A549 (cell line): ENCODE results near the gene CASK. TPM values are rescaled to one million over a fixed set of nuclear protein-coding genes. Genes with fewer than 3 reads are reported as not detected.

ENCODE experiments used
- ATAC-seq, 2 experiments: fragments of 200-7000 bp in 1 of 2; fragments of >200 bp in 1 of 2; cut with Nextera tagmentation in 1 of 2; cut with Tn5 transposase in 1 of 2; 3 replicates each; pipeline versions ENCODE4 v1.8.0 to v1.9.1; 2018 to 2020; ENCODE audit warnings: mild to moderate bottlenecking in 1 of 2, moderate library complexity in 1 of 2
- CTCF ChIA-PET: fragments of 300-600 bp; sonication (Branson Sonifier 250); formaldehyde crosslinking; extraction: SDS; loops from one replicate; lab custom pipeline; 2021; ENCODE audit warnings: antibody characterized with exemption, inconsistent platforms; lab: Yijun Ruan, JAX
- POLR2A ChIA-PET: fragments of 350-600 bp; formaldehyde crosslinking; extraction: SDS; loops from one replicate; lab custom pipeline; 2021; ENCODE audit warnings: antibody characterized with exemption, inconsistent platforms; lab: Yijun Ruan, JAX
- DNase-seq, 2 experiments: peaks; one replicate each; pipeline versions ENCODE4 v3.0.0 to v3.0.0-alpha.2; 2011 to 2016; ENCODE audit warnings: low read depth in 1 of 2, low spot score in 1 of 2
- FAIRE-seq: peaks from 2 replicates; lab custom pipeline; 2011; peaks lifted over from hg19 to GRCh38; lab: Jason Lieb, UNC
- H3K27ac ChIP-seq, 2 experiments: fragments of >200 bp; sonication (Bioruptor Twin); formaldehyde crosslinking; 3 replicates each; pipeline ENCODE4 v1.5.1; 2016 to 2017
- H3K4me1 ChIP-seq: fragments of >200 bp; sonication (Bioruptor Twin); formaldehyde crosslinking; 3 replicates; pipeline ENCODE4 v1.6.1; 2016
- H3K4me2 ChIP-seq: fragments of >200 bp; sonication (Bioruptor Twin); formaldehyde crosslinking; 3 replicates; pipeline ENCODE4 v1.6.1; 2016
- H3K4me3 ChIP-seq: fragments of >200 bp; sonication (Bioruptor Twin); formaldehyde crosslinking; 3 replicates; pipeline ENCODE4 v1.5.1; 2016
- H3K9me3 ChIP-seq: fragments of >200 bp; sonication (Bioruptor Twin); formaldehyde crosslinking; 3 replicates; pipeline ENCODE4 v1.6.1; 2016
- BHLHE40 ChIP-seq: IDR thresholded peaks from 2 replicates; pipeline ENCODE4 v1.6.1; 2012; ENCODE audit warnings: low read depth, low read length, inconsistent platforms
- CBX2 ChIP-seq: fragments of 200-600 bp; sonication (generic); IDR thresholded peaks from 2 replicates; pipeline ENCODE4 v1.6.1; 2016; ENCODE audit warnings: low read depth, mild to moderate bottlenecking, borderline replicate concordance
- CBX8 ChIP-seq: fragments of 200-600 bp; sonication (generic); IDR thresholded peaks from 2 replicates; pipeline ENCODE4 v1.6.1; 2016
- CEBPB ChIP-seq, 2 experiments: fragments of >200 bp in 1 of 2; sonication (Bioruptor Twin) in 1 of 2; formaldehyde crosslinking in 1 of 2; IDR thresholded peaks; 2 replicates each; pipeline ENCODE4 v1.6.1; 2012 to 2016
- CHD2 ChIP-seq: fragments of 150-350 bp; IDR thresholded peaks from 2 replicates; pipeline ENCODE4 v1.6.1; 2014; ENCODE audit warnings: low read length; ENCODE audit not compliant: partially characterized antibody
- CTCF ChIP-seq: fragments of >200 bp; sonication (Bioruptor Twin); formaldehyde crosslinking; IDR thresholded peaks from 3 replicates; pipeline ENCODE4 v1.5.1; 2016
- EHMT2 ChIP-seq: fragments of 200-600 bp; sonication (generic); IDR thresholded peaks from 2 replicates; pipeline ENCODE4 v1.6.1; 2016; ENCODE audit warnings: antibody characterized with exemption, low read depth, mild to moderate bottlenecking, moderate library complexity
- FOSB ChIP-seq: fragments of 250-450 bp; sonication (Bioruptor Pico); IDR thresholded peaks from 2 replicates; pipeline ENCODE4 v1.5.0; 2020; ENCODE audit warnings: mild to moderate bottlenecking, moderate library complexity
- FOXS1 ChIP-seq: fragments of 250-450 bp; sonication (Bioruptor Pico); IDR thresholded peaks from 2 replicates; pipeline ENCODE4 v1.5.0; 2020; ENCODE audit warnings: mild to moderate bottlenecking, moderate library complexity
- GATA3 ChIP-seq: IDR thresholded peaks from 2 replicates; pipeline ENCODE4 v1.6.1; 2012; ENCODE audit warnings: borderline replicate concordance
- HDAC2 ChIP-seq: fragments of 200-600 bp; sonication (generic); IDR thresholded peaks from 2 replicates; pipeline ENCODE4 v1.6.1; 2016
- HEYL ChIP-seq: fragments of 250-450 bp; sonication (Bioruptor Pico); IDR thresholded peaks from 2 replicates; pipeline ENCODE4 v1.8.0; 2021; ENCODE audit warnings: mild to moderate bottlenecking, moderate library complexity
- HOXB5 ChIP-seq: fragments of 250-450 bp; sonication (Bioruptor Pico); IDR thresholded peaks from 2 replicates; pipeline ENCODE4 v1.5.0; 2020; ENCODE audit warnings: mild to moderate bottlenecking, moderate library complexity
- JUNB ChIP-seq: fragments of >200 bp; sonication (Bioruptor Twin); formaldehyde crosslinking; IDR thresholded peaks from 2 replicates; pipeline ENCODE4 v1.6.1; 2016
- KDM5A ChIP-seq: fragments of 200-600 bp; sonication (generic); IDR thresholded peaks from 2 replicates; pipeline ENCODE4 v1.6.1; 2016; ENCODE audit warnings: antibody characterized with exemption, mild to moderate bottlenecking
- MAFK ChIP-seq: fragments of 450-650 bp; IDR thresholded peaks from 2 replicates; pipeline ENCODE4 v1.6.1; 2014; ENCODE audit not compliant: partially characterized antibody
- MAZ ChIP-seq: fragments of 150-350 bp; IDR thresholded peaks from 2 replicates; pipeline ENCODE4 v1.6.1; 2014; ENCODE audit warnings: antibody characterized with exemption, low read depth, low read length, borderline replicate concordance
- MYC ChIP-seq: IDR thresholded peaks from 2 replicates; pipeline ENCODE4 v1.6.1; 2012; ENCODE audit warnings: mild to moderate bottlenecking, inconsistent platforms, low read length, improper control_type of control experiment, borderline replicate concordance
- NFE2L2 ChIP-seq: fragments of 150-350 bp; conservative IDR thresholded peaks from 2 replicates; pipeline ENCODE4 v1.6.1; 2014; ENCODE audit warnings: low read length
- NR3C1 ChIP-seq: fragments of >200 bp; sonication (Bioruptor Twin); formaldehyde crosslinking; IDR thresholded peaks from 3 replicates; pipeline ENCODE4 v1.6.1; 2017
- PBX3 ChIP-seq: IDR thresholded peaks from 2 replicates; pipeline ENCODE4 v1.6.1; 2012
- PHF8 ChIP-seq: fragments of 200-600 bp; sonication (generic); IDR thresholded peaks from 2 replicates; pipeline ENCODE4 v1.6.1; 2016; ENCODE audit warnings: low read depth, mild to moderate bottlenecking, antibody characterized with exemption, moderate library complexity, borderline replicate concordance
- SMC3 ChIP-seq: fragments of >200 bp; sonication (Bioruptor Twin); formaldehyde crosslinking; IDR thresholded peaks from 3 replicates; pipeline ENCODE4 v1.6.1; 2018; ENCODE audit warnings: inconsistent platforms
- SREBF2 ChIP-seq: fragments of 450-650 bp; IDR thresholded peaks from 2 replicates; pipeline ENCODE4 v1.6.1; 2014; ENCODE audit warnings: mild to moderate bottlenecking, moderate library complexity
- TFCP2L1 ChIP-seq: fragments of 250-450 bp; sonication (Bioruptor Pico); IDR thresholded peaks from 2 replicates; pipeline ENCODE4 v1.5.0; 2021; ENCODE audit warnings: mild to moderate bottlenecking
- TP53 ChIP-seq: fragments of 250-450 bp; sonication (Bioruptor Pico); IDR thresholded peaks from 2 replicates; pipeline ENCODE4 v1.5.0; 2021; ENCODE audit warnings: mild to moderate bottlenecking, moderate library complexity
- ZFP36 ChIP-seq: fragments of 450-650 bp; IDR thresholded peaks from 2 replicates; pipeline ENCODE4 v1.6.1; 2014; ENCODE audit warnings: borderline replicate concordance; ENCODE audit not compliant: partially characterized antibody
- ZNF302 ChIP-seq: fragments of 250-450 bp; sonication (Bioruptor Pico); IDR thresholded peaks from 2 replicates; pipeline ENCODE4 v1.9.0; 2021; ENCODE audit warnings: inconsistent platforms, mild to moderate bottlenecking, moderate library complexity
- WGBS: methylation state at CpG from one replicate; pipeline ENCODE4 v1.1.6; 2017; ENCODE audit errors: missing lambda C conversion rate; 5-methylcytosine and 5-hydroxymethylcytosine counted together
- polyA plus RNA-seq, 4 experiments: library from polyadenylated mRNA; depleted of rRNA in 3 of 4; stranded (reverse); fragments of >200 nt; fragmentation: RNase III in 1 of 4; extraction: RNeasy Plus Mini Kit Qiagen cat#74134 plus additional on column Dnase treatment in 1 of 4; gene quantifications; 2 replicates in 3 of 4; 3 replicates in 1 of 4; pipeline ENCODE4 v1.2.3, GENCODE V29; 2011 to 2017
- TF ChIP-seq, protein P1 (sequence below): fragments of >200 bp; sonication (Bioruptor Twin); formaldehyde crosslinking; IDR thresholded peaks from 3 replicates; pipeline ENCODE4 v1.6.1; 2016

The CASK gene
- polyA plus RNA-seq, 2 of the 4 experiments (the other 2 are of a cell fraction), result 23.3 to 57.6 TPM

GRCh38 chrX:41670112-41670511 lies 253.2 kb downstream of the CASK start:
- peak; percentile 59 for FAIRE-seq
- CTCF ChIA-PET, result no interaction called here
- TF ChIP-seq GATA3 (no peak), SREBF2 (no peak)
- Histone ChIP-seq H3K9me3 (no peaks in the 10 kb centered on the region), H3K4me1 (peaks cover 22% of the 10 kb centered on the region), H3K4me2 (no peak overlapping the region), H3K4me3 (no peak overlapping the region), H3K27ac (no peak overlapping the region)
- DNase-seq, result no peak
- POLR2A ChIA-PET, result no interaction called here
- no peak for ATAC-seq

- TF ChIP-seq CBX8 (no peak), MAFK (no peak), PHF8 (no peak), CBX2 (no peak), NFE2L2 (no peak)
- TF ChIP-seq, all 56 proteins: peak for 0
- Histone ChIP-seq H3K27ac (no peak overlapping the region), H3K9me3 (no peaks in the 10 kb centered on the region), H3K4me3 (no peak overlapping the region), H3K4me1 (peaks cover 30% of the 10 kb centered on the region), H3K4me2 (no peak overlapping the region)
- ATAC-seq, result no peak
- ChIA-PET CTCF (no interaction called here), POLR2A (no interaction called here)
- no peak for DNase-seq
- FAIRE-seq, result no peak
- 80% methylated on average over 3 of the region's 3 CpGs for WGBS
Measured at GRCh38 chrX:41667631-41668030, 255.7 kb downstream of the CASK start.

DNA sequence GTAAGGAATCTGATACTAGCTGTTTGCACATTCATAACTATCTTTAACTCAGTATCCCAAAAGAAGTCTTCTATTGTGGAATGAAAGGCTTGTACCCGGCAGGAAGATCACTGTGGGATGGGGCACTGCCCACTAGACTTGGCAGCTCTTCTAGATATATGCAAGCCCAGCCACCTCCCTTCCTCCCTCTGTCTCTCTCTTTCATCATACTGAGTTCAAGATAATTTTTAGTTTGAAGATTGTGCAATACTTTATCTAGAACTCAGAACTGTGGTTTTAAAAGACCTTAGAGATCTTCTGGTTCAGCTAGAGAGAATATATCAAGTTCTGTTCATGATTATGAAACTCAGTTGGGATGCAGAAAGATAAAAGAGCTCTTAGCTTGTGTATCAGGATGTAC lies 257.1 kb downstream of the CASK start:
- Histone ChIP-seq H3K4me3 (no peak overlapping the region), H3K4me1 (peaks cover 38% of the 10 kb centered on the region), H3K9me3 (no peaks in the 10 kb centered on the region), H3K4me2 (peak overlapping the region; percentile 35; the same call in 2 of the 3 replicates), H3K27ac (no peak overlapping the region; a peak in 1 of 6 replicates)
- whole genome bisulfite sequencing, result 46% methylated on average over 1 of the region's 1 CpG
- FAIRE-seq, result peak; percentile 77
- no peak for TF ChIP-seq TFCP2L1 (CRISPR knock-in tag)
- TF ChIP-seq CHD2, result no peak
- TF ChIP-seq CEBPB (IDR thresholded peaks at IDR 0.05), result peak; percentile 40 to 74; a peak in 3 of 4 replicates
- POLR2A ChIA-PET, result no interaction called here
- CTCF ChIA-PET, result interaction anchor here (1.6 kb wide), 1 partner anchor 132 kb away, joined by 5 read pairs; no protein-coding TSS in a partner anchor
- ATAC-seq, result no peak
- no peak for DNase-seq

DNA sequence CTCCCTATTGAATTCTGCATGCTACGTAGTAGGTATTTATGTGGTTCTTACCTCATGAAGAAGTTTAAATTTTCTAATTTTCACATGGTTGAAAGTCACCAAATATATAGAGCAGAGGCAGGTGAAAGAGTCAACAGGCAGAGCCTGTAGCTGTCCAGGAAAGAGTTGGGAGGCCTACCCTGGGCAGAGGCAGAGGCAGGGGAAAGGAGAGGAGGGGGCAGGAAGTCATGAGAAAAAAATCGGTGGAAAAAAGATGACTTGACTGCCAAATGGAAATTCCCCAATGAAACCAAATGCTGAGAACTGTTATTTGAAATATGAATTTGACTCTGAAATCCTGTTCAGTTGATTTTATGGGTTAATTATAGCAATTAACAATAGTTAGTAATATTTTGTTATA lies 257.7 kb downstream of the CASK start:
- POLR2A ChIA-PET, result no interaction called here
- H3K4me1 ChIP-seq, result peaks cover 41% of the 10 kb centered on the region
- peak overlapping the region in 1 of 2 experiments; percentile 22; a peak in 1 of 6 replicates for H3K27ac ChIP-seq
- ATAC-seq (no peak), FAIRE-seq (no peak), DNase-seq (no peak)
- CTCF ChIA-PET, result interaction anchor here (1.6 kb wide), 1 partner anchor 133 kb away, joined by 5 read pairs; no protein-coding TSS in a partner anchor
- TF ChIP-seq MYC (no peak), FOSB (no peak), KDM5A (no peak), BHLHE40 (no peak), ZFP36 (no peak), CTCF (no peak), SMC3 (no peak), JUNB (no peak), TP53 (no peak), NR3C1 (no peak), PBX3 (no peak), HEYL (CRISPR knock-in tag) (no peak), CHD2 (no peak), FOXS1 (CRISPR knock-in tag) (no peak), EHMT2 (no peak), HDAC2 (no peak), ZNF302 (CRISPR knock-in tag) (no peak), MAZ (no peak), HOXB5 (CRISPR knock-in tag) (no peak)
- TF ChIP-seq, protein P1, sequence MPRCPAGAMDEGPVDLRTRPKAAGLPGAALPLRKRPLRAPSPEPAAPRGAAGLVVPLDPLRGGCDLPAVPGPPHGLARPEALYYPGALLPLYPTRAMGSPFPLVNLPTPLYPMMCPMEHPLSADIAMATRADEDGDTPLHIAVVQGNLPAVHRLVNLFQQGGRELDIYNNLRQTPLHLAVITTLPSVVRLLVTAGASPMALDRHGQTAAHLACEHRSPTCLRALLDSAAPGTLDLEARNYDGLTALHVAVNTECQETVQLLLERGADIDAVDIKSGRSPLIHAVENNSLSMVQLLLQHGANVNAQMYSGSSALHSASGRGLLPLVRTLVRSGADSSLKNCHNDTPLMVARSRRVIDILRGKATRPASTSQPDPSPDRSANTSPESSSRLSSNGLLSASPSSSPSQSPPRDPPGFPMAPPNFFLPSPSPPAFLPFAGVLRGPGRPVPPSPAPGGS, result no peak
- peak overlapping the region; percentile 35; the same call in 2 of the 3 replicates for H3K4me2 ChIP-seq
- H3K4me3 ChIP-seq, result no peak overlapping the region
- H3K9me3 ChIP-seq, result no peaks in the 10 kb centered on the region
- WGBS, result 70% methylated on average over 2 of the region's 2 CpGs
